VCaP (cell line): Measurements from ENCODE around the gene PADI4.
A peak's percentile ranks its signal among the peaks of the same experiment; 100 is the strongest.

Experiments used
- H3K27ac ChIP-seq: fragments of 450-650 bp; 2 replicates; pipeline ENCODE4 v1.5.1; 2017
- CTCF ChIP-seq: fragments of 450-650 bp; conservative IDR thresholded peaks from 2 replicates; pipeline ENCODE4 v1.5.1; 2017; ENCODE audit warnings: mild to moderate bottlenecking, moderate library complexity

PADI4 gene

GRCh38 chr1:17296086-17296485 lies 11.9 kb upstream of the PADI4 start:
- no peak for TF ChIP-seq CTCF
- H3K27ac ChIP-seq: peak overlapping the region; percentile 86; the same call in 1 of the 2 replicates

GRCh38 chr1:17297991-17298390 lies 10.0 kb upstream of the PADI4 start:
- TF ChIP-seq CTCF: no peak
- peak overlapping the region; percentile 86 for H3K27ac ChIP-seq

GRCh38 chr1:17301767-17302166 lies 6.2 kb upstream of the PADI4 start:
- no peak overlapping the region for H3K27ac ChIP-seq

GRCh38 chr1:17304151-17304825 lies 3.7 kb upstream of the PADI4 start:
- peak overlapping the region; percentile 9; the same call in 1 of the 2 replicates for H3K27ac ChIP-seq
- TF ChIP-seq CTCF: no peak

More at GRCh38 chr1:17301767-17302166, 6.2 kb upstream of the PADI4 start:
- TF ChIP-seq CTCF: no peak

- peak overlapping the region; percentile 9; the same call in 1 of the 2 replicates for H3K27ac ChIP-seq
- TF ChIP-seq CTCF: no peak
Measured at GRCh38 chr1:17304826-17305175, 3.2 kb upstream of the PADI4 start.

- no peak for TF ChIP-seq CTCF
- H3K27ac ChIP-seq: no peak overlapping the region
Measured at GRCh38 chr1:17305576-17306095, 2.4 kb upstream of the PADI4 start.

- no peak overlapping the region for H3K27ac ChIP-seq
- no peak for TF ChIP-seq CTCF
Measured at GRCh38 chr1:17306407-17306806, 1.6 kb upstream of the PADI4 start.
